SU-DHL-6 (cell line): ENCODE results near the gene XPNPEP2.

ENCODE experiments used
- H2AFZ ChIP-seq: fragments of 200-600 bp; sonication (generic); 2 replicates; pipeline ENCODE4 v1.6.1; 2014; ENCODE audit warnings: low read depth, mild to moderate bottlenecking, moderate library complexity, mixed read lengths, antibody characterized with exemption, low read length; ENCODE audit not compliant: severe bottlenecking
- H3F3A ChIP-seq: fragments of 200-600 bp; shearing (Covaris generic); 2 replicates; pipeline ENCODE4 v1.6.0; 2016; ENCODE audit warnings: antibody characterized with exemption, mild to moderate bottlenecking; ENCODE audit not compliant: insufficient read depth
- H3K27ac ChIP-seq: fragments of 200-600 bp; sonication (generic); 2 replicates; pipeline ENCODE4 v1.5.1; 2016; ENCODE audit warnings: low read depth, mild to moderate bottlenecking, low read length, moderate library complexity, mixed read lengths
- H3K27me3 ChIP-seq: fragments of 200-600 bp; sonication (generic), shearing (Covaris generic); 2 replicates; pipeline ENCODE4 v1.6.0; 2014; ENCODE audit warnings: mild to moderate bottlenecking, low read length
- H3K36me3 ChIP-seq: fragments of 200-600 bp; sonication (generic); 2 replicates; pipeline ENCODE4 v1.6.1; 2014; ENCODE audit warnings: mild to moderate bottlenecking, low read length, mixed read lengths
- H3K4me2 ChIP-seq: fragments of 300-600, 200-600 bp; shearing (Covaris generic), sonication (generic); 2 replicates; pipeline ENCODE4 v1.6.0; 2014; ENCODE audit warnings: low read length, low read depth, mild to moderate bottlenecking; ENCODE audit not compliant: poor library complexity, severe bottlenecking
- H3K4me3 ChIP-seq: fragments of 200-600 bp; sonication (generic); 2 replicates; pipeline ENCODE4 v1.5.1; 2014; ENCODE audit warnings: antibody characterized with exemption, low read length, mild to moderate bottlenecking, mixed read lengths; ENCODE audit not compliant: insufficient read depth, poor library complexity, severe bottlenecking
- H3K79me2 ChIP-seq: fragments of 200-600 bp; sonication (generic); 2 replicates; pipeline ENCODE4 v1.6.1; 2014; ENCODE audit warnings: mild to moderate bottlenecking, low read length, moderate library complexity; ENCODE audit not compliant: insufficient read depth
- H3K9ac ChIP-seq: fragments of 200-600 bp; sonication (generic); 2 replicates; pipeline ENCODE4 v1.7.0; 2014; ENCODE audit warnings: mild to moderate bottlenecking, low read length
- H3K9me2 ChIP-seq: fragments of 200-600 bp; sonication (generic); replicated peaks from 2 replicates; pipeline ENCODE4 v1.6.1; 2014; ENCODE audit warnings: low read length; ENCODE audit not compliant: insufficient read depth
- H3K9me3 ChIP-seq: fragments of 200-600 bp; sonication (generic); 2 replicates; pipeline ENCODE4 v1.6.1; 2014; ENCODE audit warnings: low read length, mixed read lengths; ENCODE audit not compliant: insufficient read depth
- H4K20me1 ChIP-seq: fragments of 200-600 bp; sonication (generic); 2 replicates; pipeline ENCODE4 v1.6.1; 2014; ENCODE audit warnings: low read depth, mild to moderate bottlenecking, antibody characterized with exemption, low read length, moderate library complexity, mixed read lengths
- CTCF ChIP-seq: fragments of 200-600 bp; sonication (generic); IDR thresholded peaks from one replicate; pipeline ENCODE4 v1.5.1; 2017; ENCODE audit warnings: antibody characterized with exemption, mild to moderate bottlenecking, low read length, moderate library complexity; ENCODE audit not compliant: insufficient read depth, poor library complexity, severe bottlenecking
- EZH2phosphoT487 ChIP-seq: fragments of 200-600 bp; sonication (generic), shearing (Covaris generic); conservative IDR thresholded peaks from 2 replicates; pipeline ENCODE4 v1.6.1; 2018; ENCODE audit warnings: mild to moderate bottlenecking, antibody characterized with exemption, low read length, moderate library complexity, mixed read lengths

Gene XPNPEP2

GRCh38 chrX:129738466-129739308, at the start of gene XPNPEP2:
Gene XPNPEP2, plus strand, starts transcription at chrX:129738979. Its CDS starts 235 bp downstream, at chrX:129739214.
- H3K4me3 ChIP-seq: no peak within 1 kb of the TSS
- no peak for TF ChIP-seq CTCF
- TF ChIP-seq EZH2phosphoT487: no peak
- H3K9me3 ChIP-seq: no peaks in the 10 kb centered on the region
- H2AFZ ChIP-seq: no peak within 1 kb of the TSS
- H3K4me2 ChIP-seq: no peak within 1 kb of the TSS
- no peaks in the 10 kb centered on the region for H3K36me3 ChIP-seq
- H3K9me2 ChIP-seq: no peaks in the 10 kb centered on the region
- no peaks in the 10 kb centered on the region for H3K79me2 ChIP-seq
- H4K20me1 ChIP-seq: no peaks in the 10 kb centered on the region
- no peaks in the 10 kb centered on the region for H3K27me3 ChIP-seq
- H3K9ac ChIP-seq: no peak within 1 kb of the TSS
- no peaks in the 10 kb centered on the region for H3F3A ChIP-seq
- no peak within 1 kb of the TSS for H3K27ac ChIP-seq

GRCh38 chrX:129689796-129690195, 49.0 kb upstream of the XPNPEP2 start:
- no peaks in the 10 kb centered on the region for H4K20me1 ChIP-seq
- no peaks in the 10 kb centered on the region for H3K79me2 ChIP-seq
- H3K9me2 ChIP-seq: no peaks in the 10 kb centered on the region
- H3F3A ChIP-seq: no peaks in the 10 kb centered on the region
- TF ChIP-seq CTCF (no peak), EZH2phosphoT487 (no peak)
- no peak overlapping the region for H3K4me3 ChIP-seq
- H3K27me3 ChIP-seq: no peaks in the 10 kb centered on the region
- H3K9ac ChIP-seq: no peak overlapping the region
- no peak overlapping the region for H3K4me2 ChIP-seq
- no peak overlapping the region for H2AFZ ChIP-seq
- no peaks in the 10 kb centered on the region for H3K36me3 ChIP-seq
- H3K27ac ChIP-seq: no peak overlapping the region
- no peaks in the 10 kb centered on the region for H3K9me3 ChIP-seq

GRCh38 chrX:129690435-129690834, 48.3 kb upstream of the XPNPEP2 start:
- no peaks in the 10 kb centered on the region for H3F3A ChIP-seq
- no peaks in the 10 kb centered on the region for H3K36me3 ChIP-seq
- no peak overlapping the region for H3K27ac ChIP-seq
- H3K9ac ChIP-seq: no peak overlapping the region
- no peaks in the 10 kb centered on the region for H3K9me2 ChIP-seq
- no peak overlapping the region for H3K4me2 ChIP-seq
- no peak overlapping the region for H2AFZ ChIP-seq
- H3K27me3 ChIP-seq: no peaks in the 10 kb centered on the region
- H4K20me1 ChIP-seq: no peaks in the 10 kb centered on the region
- H3K4me3 ChIP-seq: no peak overlapping the region
- H3K9me3 ChIP-seq: no peaks in the 10 kb centered on the region
- no peaks in the 10 kb centered on the region for H3K79me2 ChIP-seq
- TF ChIP-seq CTCF (no peak), EZH2phosphoT487 (no peak)
